A549 (cell line): ENCODE results near the gene YAE1. TPM values are rescaled to one million over a fixed set of nuclear protein-coding genes. Genes with fewer than 3 reads are reported as not detected.

Experiments
- ATAC-seq, 2 experiments: fragments of 200-7000 bp in 1 of 2; fragments of >200 bp in 1 of 2; cut with Nextera tagmentation in 1 of 2; cut with Tn5 transposase in 1 of 2; 3 replicates each; pipeline versions ENCODE4 v1.8.0 to v1.9.1; 2018 to 2020; ENCODE audit warnings: mild to moderate bottlenecking in 1 of 2, moderate library complexity in 1 of 2
- CTCF ChIA-PET: fragments of 300-600 bp; sonication (Branson Sonifier 250); formaldehyde crosslinking; extraction: SDS; loops from one replicate; lab custom pipeline; 2021; ENCODE audit warnings: antibody characterized with exemption, inconsistent platforms; lab: Yijun Ruan, JAX
- POLR2A ChIA-PET: fragments of 350-600 bp; formaldehyde crosslinking; extraction: SDS; loops from one replicate; lab custom pipeline; 2021; ENCODE audit warnings: antibody characterized with exemption, inconsistent platforms; lab: Yijun Ruan, JAX
- DNase-seq, 2 experiments: peaks; one replicate each; pipeline versions ENCODE4 v3.0.0 to v3.0.0-alpha.2; 2011 to 2016; ENCODE audit warnings: low read depth in 1 of 2, low spot score in 1 of 2
- FAIRE-seq: peaks from 2 replicates; lab custom pipeline; 2011; peaks lifted over from hg19 to GRCh38; lab: Jason Lieb, UNC
- H3K27ac ChIP-seq, 2 experiments: fragments of >200 bp; sonication (Bioruptor Twin); formaldehyde crosslinking; 3 replicates each; pipeline ENCODE4 v1.5.1; 2016 to 2017
- H3K4me1 ChIP-seq: fragments of >200 bp; sonication (Bioruptor Twin); formaldehyde crosslinking; 3 replicates; pipeline ENCODE4 v1.6.1; 2016
- H3K4me2 ChIP-seq: fragments of >200 bp; sonication (Bioruptor Twin); formaldehyde crosslinking; 3 replicates; pipeline ENCODE4 v1.6.1; 2016
- H3K4me3 ChIP-seq: fragments of >200 bp; sonication (Bioruptor Twin); formaldehyde crosslinking; 3 replicates; pipeline ENCODE4 v1.5.1; 2016
- H3K9me3 ChIP-seq: fragments of >200 bp; sonication (Bioruptor Twin); formaldehyde crosslinking; 3 replicates; pipeline ENCODE4 v1.6.1; 2016
- CBX2 ChIP-seq: fragments of 200-600 bp; sonication (generic); IDR thresholded peaks from 2 replicates; pipeline ENCODE4 v1.6.1; 2016; ENCODE audit warnings: low read depth, mild to moderate bottlenecking, borderline replicate concordance
- CEBPB ChIP-seq, 2 experiments: fragments of >200 bp in 1 of 2; sonication (Bioruptor Twin) in 1 of 2; formaldehyde crosslinking in 1 of 2; IDR thresholded peaks; 2 replicates each; pipeline ENCODE4 v1.6.1; 2012 to 2016
- EHF ChIP-seq: fragments of 250-450 bp; sonication (Bioruptor Pico); IDR thresholded peaks from 2 replicates; pipeline ENCODE4 v1.5.0; 2020; ENCODE audit warnings: mild to moderate bottlenecking
- EP300 ChIP-seq, 2 experiments: fragments of >200 bp; sonication (Bioruptor Twin); formaldehyde crosslinking; IDR thresholded peaks; 2 replicates in 1 of 2; 3 replicates in 1 of 2; pipeline ENCODE4 v1.6.1; 2016 to 2017
- ESRRA ChIP-seq: fragments of 150-350 bp; IDR thresholded peaks from 2 replicates; pipeline ENCODE4 v1.6.1; 2014; ENCODE audit warnings: mild to moderate bottlenecking, low read length, borderline replicate concordance
- FOSB ChIP-seq: fragments of 250-450 bp; sonication (Bioruptor Pico); IDR thresholded peaks from 2 replicates; pipeline ENCODE4 v1.5.0; 2020; ENCODE audit warnings: mild to moderate bottlenecking, moderate library complexity
- FOXS1 ChIP-seq: fragments of 250-450 bp; sonication (Bioruptor Pico); IDR thresholded peaks from 2 replicates; pipeline ENCODE4 v1.5.0; 2020; ENCODE audit warnings: mild to moderate bottlenecking, moderate library complexity
- HDAC2 ChIP-seq: fragments of 200-600 bp; sonication (generic); IDR thresholded peaks from 2 replicates; pipeline ENCODE4 v1.6.1; 2016
- HOXA7 ChIP-seq: fragments of 250-450 bp; sonication (Bioruptor Pico); IDR thresholded peaks from 2 replicates; pipeline ENCODE4 v1.5.0; 2020; ENCODE audit warnings: mild to moderate bottlenecking, moderate library complexity
- HOXB5 ChIP-seq: fragments of 250-450 bp; sonication (Bioruptor Pico); IDR thresholded peaks from 2 replicates; pipeline ENCODE4 v1.5.0; 2020; ENCODE audit warnings: mild to moderate bottlenecking, moderate library complexity
- JUN ChIP-seq, 2 experiments: fragments of >200 bp; sonication (Bioruptor Twin); formaldehyde crosslinking; IDR thresholded peaks; 2 replicates in 1 of 2; 3 replicates in 1 of 2; pipeline ENCODE4 v1.6.1; 2016 to 2017
- JUNB ChIP-seq: fragments of >200 bp; sonication (Bioruptor Twin); formaldehyde crosslinking; IDR thresholded peaks from 2 replicates; pipeline ENCODE4 v1.6.1; 2016
- MAFK ChIP-seq: fragments of 450-650 bp; IDR thresholded peaks from 2 replicates; pipeline ENCODE4 v1.6.1; 2014; ENCODE audit not compliant: partially characterized antibody
- MYC ChIP-seq: IDR thresholded peaks from 2 replicates; pipeline ENCODE4 v1.6.1; 2012; ENCODE audit warnings: mild to moderate bottlenecking, inconsistent platforms, low read length, improper control_type of control experiment, borderline replicate concordance
- POLR2A ChIP-seq: IDR thresholded peaks from 2 replicates; pipeline ENCODE4 v1.6.1; 2012; ENCODE audit warnings: mild to moderate bottlenecking, low read length
- RARB ChIP-seq: fragments of 250-450 bp; sonication (Bioruptor Pico); IDR thresholded peaks from 2 replicates; pipeline ENCODE4 v1.8.0; 2021; ENCODE audit warnings: mild to moderate bottlenecking, moderate library complexity
- RFX5 ChIP-seq: fragments of 450-650 bp; IDR thresholded peaks from 2 replicates; pipeline ENCODE4 v1.7.1; 2014; ENCODE audit warnings: antibody characterized with exemption, mild to moderate bottlenecking, moderate library complexity
- SMC3 ChIP-seq: fragments of >200 bp; sonication (Bioruptor Twin); formaldehyde crosslinking; IDR thresholded peaks from 3 replicates; pipeline ENCODE4 v1.6.1; 2018; ENCODE audit warnings: inconsistent platforms
- SREBF2 ChIP-seq: fragments of 450-650 bp; IDR thresholded peaks from 2 replicates; pipeline ENCODE4 v1.6.1; 2014; ENCODE audit warnings: mild to moderate bottlenecking, moderate library complexity
- ZC3H11A ChIP-seq: fragments of 450-650 bp; IDR thresholded peaks from 2 replicates; pipeline ENCODE4 v1.6.1; 2014; ENCODE audit warnings: antibody characterized with exemption, mild to moderate bottlenecking
- ZFP36 ChIP-seq: fragments of 450-650 bp; IDR thresholded peaks from 2 replicates; pipeline ENCODE4 v1.6.1; 2014; ENCODE audit warnings: borderline replicate concordance; ENCODE audit not compliant: partially characterized antibody
- ZNF302 ChIP-seq: fragments of 250-450 bp; sonication (Bioruptor Pico); IDR thresholded peaks from 2 replicates; pipeline ENCODE4 v1.9.0; 2021; ENCODE audit warnings: inconsistent platforms, mild to moderate bottlenecking, moderate library complexity
- WGBS: methylation state at CpG from one replicate; pipeline ENCODE4 v1.1.6; 2017; ENCODE audit errors: missing lambda C conversion rate; 5-methylcytosine and 5-hydroxymethylcytosine counted together
- polyA plus RNA-seq, 4 experiments: library from polyadenylated mRNA; depleted of rRNA in 3 of 4; stranded (reverse); fragments of >200 nt; fragmentation: RNase III in 1 of 4; extraction: RNeasy Plus Mini Kit Qiagen cat#74134 plus additional on column Dnase treatment in 1 of 4; gene quantifications; 2 replicates in 3 of 4; 3 replicates in 1 of 4; pipeline ENCODE4 v1.2.3, GENCODE V29; 2011 to 2017
- TF ChIP-seq, protein P1 (sequence below): fragments of 150-350 bp; IDR thresholded peaks from 2 replicates; pipeline ENCODE4 v1.6.1; 2014; ENCODE audit warnings: low read depth, mild to moderate bottlenecking, low read length
- TF ChIP-seq, protein P2 (sequence below): fragments of 200-600 bp; sonication (generic); IDR thresholded peaks from 2 replicates; pipeline ENCODE4 v1.6.1; 2016; ENCODE audit warnings: antibody characterized with exemption, mild to moderate bottlenecking, moderate library complexity
- TF ChIP-seq, protein P3 (sequence below): fragments of 450-650 bp; IDR thresholded peaks from 2 replicates; pipeline ENCODE4 v1.6.1; 2014; ENCODE audit warnings: antibody characterized with exemption
- TF ChIP-seq, protein P4 (sequence below): IDR thresholded peaks from 2 replicates; pipeline ENCODE4 v1.6.1; 2012; ENCODE audit warnings: low read depth, borderline replicate concordance
- TF ChIP-seq, protein P5 (sequence below): fragments of 250-450 bp; sonication (Bioruptor Pico); IDR thresholded peaks from 2 replicates; pipeline ENCODE4 v1.5.0; 2020; ENCODE audit warnings: low read depth, mild to moderate bottlenecking, moderate library complexity
- TF ChIP-seq, protein P6 (sequence below): fragments of >200 bp; sonication (Bioruptor Twin); formaldehyde crosslinking; IDR thresholded peaks from 3 replicates; pipeline ENCODE4 v1.5.1; 2016

YAE1 gene
- polyA plus RNA-seq, 2 of the 4 experiments (the other 2 are of a cell fraction), result 59.1 to 61.2 TPM

DNA sequence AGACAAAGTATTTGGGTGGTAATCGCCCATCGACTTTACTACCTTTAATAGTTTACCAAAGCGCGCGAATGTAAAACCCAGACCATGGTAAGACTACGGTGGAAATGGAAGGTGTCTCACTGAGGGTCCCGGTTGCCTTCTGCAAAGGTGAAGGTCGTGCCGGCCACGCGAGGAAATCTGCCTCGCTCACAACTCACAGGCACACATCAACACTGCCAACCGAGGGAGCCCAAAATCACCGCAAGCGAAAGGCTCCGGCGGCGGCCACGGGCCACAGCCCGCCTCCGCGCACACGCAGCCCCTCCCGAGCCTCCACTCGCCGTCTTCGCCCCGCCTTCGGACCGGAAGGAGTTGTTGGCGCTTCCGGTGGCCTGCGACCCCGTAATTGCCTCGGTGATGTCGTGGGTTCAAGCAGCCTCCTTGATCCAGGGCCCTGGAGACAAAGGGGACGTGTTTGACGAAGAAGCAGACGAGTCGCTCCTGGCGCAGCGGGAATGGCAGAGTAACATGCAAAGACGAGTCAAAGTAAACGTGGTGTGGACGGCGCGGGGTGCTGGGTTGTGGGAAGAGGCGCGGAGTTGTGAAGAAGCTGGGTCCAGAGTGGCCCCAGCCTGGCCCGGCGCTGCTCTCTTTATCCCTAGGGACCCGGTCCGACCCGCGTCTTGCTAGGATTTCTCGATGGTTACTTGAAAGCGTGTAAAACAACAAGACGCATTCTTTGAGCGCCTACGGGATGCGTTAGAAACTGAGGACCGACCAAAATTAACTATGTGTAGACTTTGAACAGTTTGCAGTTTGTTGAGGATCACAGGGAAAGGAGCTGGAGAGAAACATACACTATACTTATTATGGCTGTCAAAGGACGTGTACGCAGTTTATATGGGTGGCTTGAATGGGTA lies at the start of gene YAE1 (continued):
- no peak for TF ChIP-seq HOXA7 (CRISPR knock-in tag)
- TF ChIP-seq ZC3H11A, result no peak
- no peak for TF ChIP-seq MAFK
- TF ChIP-seq, protein P1, sequence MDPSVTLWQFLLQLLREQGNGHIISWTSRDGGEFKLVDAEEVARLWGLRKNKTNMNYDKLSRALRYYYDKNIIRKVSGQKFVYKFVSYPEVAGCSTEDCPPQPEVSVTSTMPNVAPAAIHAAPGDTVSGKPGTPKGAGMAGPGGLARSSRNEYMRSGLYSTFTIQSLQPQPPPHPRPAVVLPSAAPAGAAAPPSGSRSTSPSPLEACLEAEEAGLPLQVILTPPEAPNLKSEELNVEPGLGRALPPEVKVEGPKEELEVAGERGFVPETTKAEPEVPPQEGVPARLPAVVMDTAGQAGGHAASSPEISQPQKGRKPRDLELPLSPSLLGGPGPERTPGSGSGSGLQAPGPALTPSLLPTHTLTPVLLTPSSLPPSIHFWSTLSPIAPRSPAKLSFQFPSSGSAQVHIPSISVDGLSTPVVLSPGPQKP, result no peak
- no peak for TF ChIP-seq ZNF302
- TF ChIP-seq, protein P2, sequence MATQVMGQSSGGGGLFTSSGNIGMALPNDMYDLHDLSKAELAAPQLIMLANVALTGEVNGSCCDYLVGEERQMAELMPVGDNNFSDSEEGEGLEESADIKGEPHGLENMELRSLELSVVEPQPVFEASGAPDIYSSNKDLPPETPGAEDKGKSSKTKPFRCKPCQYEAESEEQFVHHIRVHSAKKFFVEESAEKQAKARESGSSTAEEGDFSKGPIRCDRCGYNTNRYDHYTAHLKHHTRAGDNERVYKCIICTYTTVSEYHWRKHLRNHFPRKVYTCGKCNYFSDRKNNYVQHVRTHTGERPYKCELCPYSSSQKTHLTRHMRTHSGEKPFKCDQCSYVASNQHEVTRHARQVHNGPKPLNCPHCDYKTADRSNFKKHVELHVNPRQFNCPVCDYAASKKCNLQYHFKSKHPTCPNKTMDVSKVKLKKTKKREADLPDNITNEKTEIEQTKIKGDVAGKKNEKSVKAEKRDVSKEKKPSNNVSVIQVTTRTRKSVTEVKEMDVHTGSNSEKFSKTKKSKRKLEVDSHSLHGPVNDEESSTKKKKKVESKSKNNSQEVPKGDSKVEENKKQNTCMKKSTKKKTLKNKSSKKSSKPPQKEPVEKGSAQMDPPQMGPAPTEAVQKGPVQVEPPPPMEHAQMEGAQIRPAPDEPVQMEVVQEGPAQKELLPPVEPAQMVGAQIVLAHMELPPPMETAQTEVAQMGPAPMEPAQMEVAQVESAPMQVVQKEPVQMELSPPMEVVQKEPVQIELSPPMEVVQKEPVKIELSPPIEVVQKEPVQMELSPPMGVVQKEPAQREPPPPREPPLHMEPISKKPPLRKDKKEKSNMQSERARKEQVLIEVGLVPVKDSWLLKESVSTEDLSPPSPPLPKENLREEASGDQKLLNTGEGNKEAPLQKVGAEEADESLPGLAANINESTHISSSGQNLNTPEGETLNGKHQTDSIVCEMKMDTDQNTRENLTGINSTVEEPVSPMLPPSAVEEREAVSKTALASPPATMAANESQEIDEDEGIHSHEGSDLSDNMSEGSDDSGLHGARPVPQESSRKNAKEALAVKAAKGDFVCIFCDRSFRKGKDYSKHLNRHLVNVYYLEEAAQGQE, result no peak
- TF ChIP-seq HOXB5 (CRISPR knock-in tag), result no peak
- no peak for TF ChIP-seq MYC
- TF ChIP-seq, protein P3, sequence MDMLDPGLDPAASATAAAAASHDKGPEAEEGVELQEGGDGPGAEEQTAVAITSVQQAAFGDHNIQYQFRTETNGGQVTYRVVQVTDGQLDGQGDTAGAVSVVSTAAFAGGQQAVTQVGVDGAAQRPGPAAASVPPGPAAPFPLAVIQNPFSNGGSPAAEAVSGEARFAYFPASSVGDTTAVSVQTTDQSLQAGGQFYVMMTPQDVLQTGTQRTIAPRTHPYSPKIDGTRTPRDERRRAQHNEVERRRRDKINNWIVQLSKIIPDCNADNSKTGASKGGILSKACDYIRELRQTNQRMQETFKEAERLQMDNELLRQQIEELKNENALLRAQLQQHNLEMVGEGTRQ, result no peak
- no peak for TF ChIP-seq FOSB (CRISPR knock-in tag)
- TF ChIP-seq SMC3, result no peak
- TF ChIP-seq, protein P4, sequence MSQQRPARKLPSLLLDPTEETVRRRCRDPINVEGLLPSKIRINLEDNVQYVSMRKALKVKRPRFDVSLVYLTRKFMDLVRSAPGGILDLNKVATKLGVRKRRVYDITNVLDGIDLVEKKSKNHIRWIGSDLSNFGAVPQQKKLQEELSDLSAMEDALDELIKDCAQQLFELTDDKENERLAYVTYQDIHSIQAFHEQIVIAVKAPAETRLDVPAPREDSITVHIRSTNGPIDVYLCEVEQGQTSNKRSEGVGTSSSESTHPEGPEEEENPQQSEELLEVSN, result no peak
- peak; percentile 77 to 88; a peak in 4 of 5 replicates for TF ChIP-seq JUN (IDR thresholded peaks at IDR 0.05)

DNA sequence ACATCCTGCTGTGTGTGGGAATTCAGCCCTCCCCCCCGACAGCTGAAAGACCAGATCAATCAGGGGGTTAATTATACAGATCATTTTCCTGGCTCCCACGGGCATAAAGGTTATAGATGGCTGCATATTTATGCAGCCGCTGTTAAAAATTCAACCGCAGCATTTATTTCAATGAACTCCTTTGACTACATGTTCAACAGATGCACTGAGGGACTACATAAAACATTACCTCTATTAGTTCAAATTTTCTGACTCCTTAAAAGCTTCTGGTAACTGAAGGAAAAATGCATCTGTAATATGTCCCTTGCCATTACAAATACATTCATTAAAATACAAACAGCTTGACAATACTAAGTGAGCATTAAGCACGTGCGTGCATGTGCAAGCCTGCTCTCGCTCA lies 49.7 kb upstream of the YAE1 start:
- no peaks in the 10 kb centered on the region for H3K4me1 ChIP-seq
- no peak overlapping the region for H3K27ac ChIP-seq
- FAIRE-seq (no peak), DNase-seq (no peak), ATAC-seq (no peak)
- H3K4me3 ChIP-seq, result no peak overlapping the region
- CTCF ChIA-PET, result no interaction called here
- 55% methylated on average over 7 of the region's 7 CpGs for WGBS
- no peak for TF ChIP-seq RARB
- TF ChIP-seq EP300 (IDR thresholded peaks at IDR 0.05), result no peak
- no peak for TF ChIP-seq HDAC2
- no peak for TF ChIP-seq HOXA7 (CRISPR knock-in tag)
- TF ChIP-seq ZFP36, result no peak
- no peak for TF ChIP-seq EHF (CRISPR knock-in tag)
- no peak for TF ChIP-seq POLR2A
- no peak for TF ChIP-seq SREBF2
- no peak for TF ChIP-seq CEBPB (IDR thresholded peaks at IDR 0.05)
- no peak for TF ChIP-seq FOSB (CRISPR knock-in tag)
- TF ChIP-seq RFX5, result no peak
- TF ChIP-seq, protein P4, result no peak
- TF ChIP-seq, protein P5, sequence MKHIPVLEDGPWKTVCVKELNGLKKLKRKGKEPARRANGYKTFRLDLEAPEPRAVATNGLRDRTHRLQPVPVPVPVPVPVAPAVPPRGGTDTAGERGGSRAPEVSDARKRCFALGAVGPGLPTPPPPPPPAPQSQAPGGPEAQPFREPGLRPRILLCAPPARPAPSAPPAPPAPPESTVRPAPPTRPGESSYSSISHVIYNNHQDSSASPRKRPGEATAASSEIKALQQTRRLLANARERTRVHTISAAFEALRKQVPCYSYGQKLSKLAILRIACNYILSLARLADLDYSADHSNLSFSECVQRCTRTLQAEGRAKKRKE (CRISPR knock-in tag), result no peak
- TF ChIP-seq, protein P6, sequence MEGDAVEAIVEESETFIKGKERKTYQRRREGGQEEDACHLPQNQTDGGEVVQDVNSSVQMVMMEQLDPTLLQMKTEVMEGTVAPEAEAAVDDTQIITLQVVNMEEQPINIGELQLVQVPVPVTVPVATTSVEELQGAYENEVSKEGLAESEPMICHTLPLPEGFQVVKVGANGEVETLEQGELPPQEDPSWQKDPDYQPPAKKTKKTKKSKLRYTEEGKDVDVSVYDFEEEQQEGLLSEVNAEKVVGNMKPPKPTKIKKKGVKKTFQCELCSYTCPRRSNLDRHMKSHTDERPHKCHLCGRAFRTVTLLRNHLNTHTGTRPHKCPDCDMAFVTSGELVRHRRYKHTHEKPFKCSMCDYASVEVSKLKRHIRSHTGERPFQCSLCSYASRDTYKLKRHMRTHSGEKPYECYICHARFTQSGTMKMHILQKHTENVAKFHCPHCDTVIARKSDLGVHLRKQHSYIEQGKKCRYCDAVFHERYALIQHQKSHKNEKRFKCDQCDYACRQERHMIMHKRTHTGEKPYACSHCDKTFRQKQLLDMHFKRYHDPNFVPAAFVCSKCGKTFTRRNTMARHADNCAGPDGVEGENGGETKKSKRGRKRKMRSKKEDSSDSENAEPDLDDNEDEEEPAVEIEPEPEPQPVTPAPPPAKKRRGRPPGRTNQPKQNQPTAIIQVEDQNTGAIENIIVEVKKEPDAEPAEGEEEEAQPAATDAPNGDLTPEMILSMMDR, result no peak
- no peak for TF ChIP-seq ESRRA
- TF ChIP-seq MYC, result no peak
- TF ChIP-seq SMC3, result no peak
- TF ChIP-seq JUNB, result no peak
- TF ChIP-seq FOXS1, result no peak
- TF ChIP-seq CBX2, result no peak
- no peak overlapping the region for H3K4me2 ChIP-seq
- H3K9me3 ChIP-seq, result no peaks in the 10 kb centered on the region
- POLR2A ChIA-PET, result no interaction called here
